ENCODE data around the gene PAGR1.

PAGR1 gene

GRCh38 chr16:29815032-29815721 is 775 bp upstream of the PAGR1 start:
- H3K4me3 ChIP-seq (ENCODE audit: low read depth, low read length), result peak overlapping the region; percentile 89
- no peak for DNase-seq (ENCODE audit: low read depth)
- no peak for TF ChIP-seq CTCF (IDR thresholded peaks at IDR 0.05; ENCODE audit: low read depth, low read length, missing control alignments)

DNA sequence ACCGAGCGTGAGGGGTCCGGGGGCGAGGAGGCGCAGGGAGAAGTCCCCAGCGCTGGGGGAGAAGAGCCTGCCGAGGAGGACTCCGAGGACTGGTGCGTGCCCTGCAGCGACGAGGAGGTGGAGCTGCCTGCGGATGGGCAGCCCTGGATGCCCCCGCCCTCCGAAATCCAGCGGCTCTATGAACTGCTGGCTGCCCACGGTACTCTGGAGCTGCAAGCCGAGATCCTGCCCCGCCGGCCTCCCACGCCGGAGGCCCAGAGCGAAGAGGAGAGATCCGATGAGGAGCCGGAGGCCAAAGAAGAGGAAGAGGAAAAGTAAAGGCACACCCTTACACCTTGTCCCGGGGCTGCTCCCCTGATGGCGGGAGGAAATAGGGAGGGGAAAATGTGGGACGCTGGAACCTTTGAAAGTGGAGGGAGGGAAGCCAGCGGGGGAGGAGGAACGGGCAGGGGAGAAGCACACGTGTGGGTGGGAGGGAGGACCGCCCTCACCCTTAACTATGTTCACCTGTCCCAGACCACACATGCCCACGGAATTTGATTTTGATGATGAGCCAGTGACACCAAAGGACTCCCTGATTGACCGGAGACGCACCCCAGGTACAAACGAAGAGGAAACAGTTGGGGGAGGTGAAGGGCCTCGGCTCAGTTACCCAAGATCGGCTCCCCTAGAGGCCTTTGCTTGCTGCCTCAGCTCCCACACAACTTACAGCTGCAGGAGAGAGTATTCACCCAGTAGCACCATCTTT is 916 bp downstream of the PAGR1 start:
- peak; percentile 54 for TF ChIP-seq CTCF (IDR thresholded peaks at IDR 0.05; ENCODE audit: low read depth, low read length, missing control alignments)
- no peak for DNase-seq (ENCODE audit: low read depth)

GRCh38 chr16:29818082-29818481 is 2.1 kb downstream of the PAGR1 start:
- no peak for TF ChIP-seq CTCF (IDR thresholded peaks at IDR 0.05; ENCODE audit: low read depth, low read length, missing control alignments)
- no peak overlapping the region for H3K4me3 ChIP-seq (ENCODE audit: low read depth, low read length)
- DNase-seq (ENCODE audit: low read depth), result no peak

More for the DNA sequence above, 916 bp downstream of the PAGR1 start:
- H3K4me3 ChIP-seq (ENCODE audit: low read depth, low read length), result peak overlapping the region; percentile 89

DNA sequence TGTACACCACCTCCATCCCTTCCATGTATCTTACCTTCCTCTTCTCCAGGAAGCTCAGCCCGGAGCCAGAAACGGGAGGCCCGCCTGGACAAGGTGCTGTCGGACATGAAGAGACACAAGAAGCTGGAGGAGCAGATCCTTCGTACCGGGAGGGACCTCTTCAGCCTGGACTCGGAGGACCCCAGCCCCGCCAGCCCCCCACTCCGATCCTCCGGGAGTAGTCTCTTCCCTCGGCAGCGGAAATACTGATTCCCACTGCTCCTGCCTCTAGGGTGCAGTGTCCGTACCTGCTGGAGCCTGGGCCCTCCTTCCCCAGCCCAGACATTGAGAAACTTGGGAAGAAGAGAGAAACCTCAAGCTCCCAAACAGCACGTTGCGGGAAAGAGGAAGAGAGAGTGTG is 3.6 kb downstream of the PAGR1 start:
- TF ChIP-seq CTCF (IDR thresholded peaks at IDR 0.05; ENCODE audit: low read depth, low read length, missing control alignments), result no peak
- H3K4me3 ChIP-seq (ENCODE audit: low read depth, low read length), result peak overlapping the region; percentile 90
- no peak for DNase-seq (ENCODE audit: low read depth)

DNA sequence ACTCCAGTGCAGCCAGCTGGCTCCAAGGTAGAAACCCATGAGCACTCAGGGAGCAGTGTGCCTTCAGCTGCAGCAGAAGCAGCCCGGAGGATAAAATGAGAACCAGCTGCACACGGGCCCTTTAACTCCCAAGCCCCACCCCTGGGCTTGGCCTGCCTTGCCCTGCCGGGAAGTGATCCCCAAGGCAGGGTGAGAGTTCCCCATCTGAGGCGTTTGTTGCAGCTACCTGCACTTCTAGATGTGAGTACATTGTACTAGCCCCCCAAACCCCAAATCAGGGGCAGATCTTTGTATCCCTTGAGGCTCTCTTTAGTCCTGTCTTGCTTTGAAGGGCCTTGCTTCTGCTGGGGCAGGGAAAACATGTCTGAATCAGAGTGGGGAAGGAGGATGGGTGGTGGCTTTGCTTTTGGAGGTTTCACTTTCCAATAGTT is 4.3 kb downstream of the PAGR1 start, which contains the start of gene MVP:
TSS of gene MVP (plus strand) at position 192 of the 431 bp plus-strand sequence. CDS start 10,088 bp downstream, outside the sequence.
- peak within 1 kb of the TSS; percentile 90 for H3K4me3 ChIP-seq (ENCODE audit: low read depth, low read length)
- no peak for DNase-seq (ENCODE audit: low read depth)
- TF ChIP-seq CTCF (IDR thresholded peaks at IDR 0.05; ENCODE audit: low read depth, low read length, missing control alignments), result no peak

GRCh38 chr16:29820730-29821642 is 5.0 kb downstream of the PAGR1 start:
- TF ChIP-seq CTCF (IDR thresholded peaks at IDR 0.05; ENCODE audit: low read depth, low read length, missing control alignments), result no peak
- peak overlapping the region; percentile 90 for H3K4me3 ChIP-seq (ENCODE audit: low read depth, low read length)
- DNase-seq (ENCODE audit: low read depth), result no peak

All from GM12864 (cell line).